ENCODE results near the gene HBEGF. TPM values are rescaled to one million over a fixed set of nuclear protein-coding genes. Genes with fewer than 3 reads are reported as not detected.

HBEGF gene
- total RNA-seq, 1 experiment from 2014 or later: 40.1 TPM

GRCh38 chr5:140312791-140313189 lies 33.6 kb downstream of the HBEGF start:
- in situ Hi-C loops (cut with HindIII; ENCODE audit: low sequenced_read_pairs): no loop called here
- no peak for DNase-seq (ENCODE audit: low spot score)

DNA sequence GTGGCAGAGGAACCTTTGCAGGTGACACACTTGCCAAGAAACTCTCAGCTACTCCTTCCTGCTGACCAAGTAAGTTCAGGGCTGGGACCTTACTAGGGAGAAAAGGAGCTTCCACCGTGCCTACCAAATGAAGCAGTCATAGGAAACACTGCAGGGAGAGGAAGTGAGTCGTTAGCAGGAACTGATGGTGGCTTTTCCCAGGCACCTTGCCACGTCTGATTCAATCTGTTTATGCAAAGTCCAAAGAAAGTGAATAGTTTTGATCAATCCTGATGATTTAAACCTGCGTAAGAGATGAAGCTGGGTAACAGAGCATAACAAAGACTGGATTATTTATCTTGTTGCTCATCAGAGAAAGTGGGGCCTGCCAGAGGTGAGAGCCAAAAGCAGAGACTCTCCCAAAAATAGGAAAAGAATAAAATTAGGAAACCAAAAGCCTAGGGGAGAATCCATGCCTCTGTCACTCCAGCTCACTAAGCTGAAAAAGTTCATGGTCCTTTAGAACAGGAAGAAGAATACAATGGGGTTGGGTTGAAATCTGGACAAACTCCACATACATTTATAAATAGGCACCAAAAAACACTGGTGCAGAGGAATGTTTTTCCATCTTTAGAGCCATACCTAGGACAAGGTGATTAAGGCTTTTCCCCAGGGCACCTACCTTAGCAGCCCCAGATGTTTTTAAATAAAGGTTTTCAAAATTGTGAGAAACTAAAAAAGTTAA lies 34.2 kb downstream of the HBEGF start:
- in situ Hi-C loops (cut with HindIII; ENCODE audit: low sequenced_read_pairs): no loop called here
- DNase-seq (ENCODE audit: low spot score): no peak

GRCh38 chr5:140311011-140311467 lies 35.4 kb downstream of the HBEGF start:
- DNase-seq (ENCODE audit: low spot score): no peak
- in situ Hi-C loops (cut with HindIII; ENCODE audit: low sequenced_read_pairs): no loop called here

DNA sequence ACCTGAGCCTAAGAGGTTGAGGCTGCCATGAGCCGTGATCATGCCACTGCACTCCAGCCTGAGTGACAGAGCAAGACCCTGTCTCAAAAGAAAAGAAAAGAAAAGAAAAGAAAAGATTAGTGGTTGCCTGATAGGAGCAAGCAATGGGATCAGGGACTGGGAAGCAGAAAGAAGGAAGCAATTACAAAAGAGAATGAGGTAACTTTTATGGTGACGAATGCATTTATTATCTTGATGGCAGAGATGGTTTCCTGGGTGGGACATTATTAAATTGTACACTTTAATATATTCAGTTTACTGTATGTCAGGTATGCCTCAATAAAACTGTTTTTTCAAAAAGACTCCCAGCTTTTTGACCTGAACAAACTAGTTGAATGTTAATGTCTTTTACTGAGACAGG lies 36.0 kb downstream of the HBEGF start:
- DNase-seq (ENCODE audit: low spot score): no peak
- in situ Hi-C loops (cut with HindIII; ENCODE audit: low sequenced_read_pairs): no loop called here

GRCh38 chr5:140309706-140310249 lies 36.6 kb downstream of the HBEGF start:
- in situ Hi-C loops (cut with HindIII; ENCODE audit: low sequenced_read_pairs): no loop called here
- DNase-seq (ENCODE audit: low spot score): no peak

DNA sequence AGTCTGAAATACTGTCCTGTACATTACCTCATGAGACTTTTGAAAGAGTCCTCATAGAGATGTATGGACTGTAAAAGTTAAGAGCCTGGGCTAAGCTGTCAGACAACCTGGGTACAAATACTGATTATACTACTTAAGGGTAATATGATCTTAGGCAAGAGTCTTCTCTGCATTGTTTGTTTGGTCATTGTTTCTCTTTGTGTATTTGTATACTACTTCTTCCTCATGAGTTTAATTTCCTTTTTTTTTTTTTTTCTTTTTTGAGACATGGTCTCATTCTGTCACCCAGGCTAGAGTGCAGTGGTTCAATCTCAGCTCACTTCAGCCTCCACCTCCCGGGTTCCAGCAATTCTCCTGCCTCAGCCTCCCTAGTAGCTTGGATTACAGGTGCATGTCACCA lies 40.9 kb downstream of the HBEGF start:
- in situ Hi-C loops (cut with HindIII; ENCODE audit: low sequenced_read_pairs): no loop called here
- no peak for DNase-seq (ENCODE audit: low spot score)

GRCh38 chr5:140303966-140304365 lies 42.4 kb downstream of the HBEGF start:
- DNase-seq (ENCODE audit: low spot score): no peak
- in situ Hi-C loops (cut with HindIII; ENCODE audit: low sequenced_read_pairs): loop anchor here (5.0 kb wide), 1 partner anchor 42 kb away; no protein-coding TSS in a partner anchor

DNA sequence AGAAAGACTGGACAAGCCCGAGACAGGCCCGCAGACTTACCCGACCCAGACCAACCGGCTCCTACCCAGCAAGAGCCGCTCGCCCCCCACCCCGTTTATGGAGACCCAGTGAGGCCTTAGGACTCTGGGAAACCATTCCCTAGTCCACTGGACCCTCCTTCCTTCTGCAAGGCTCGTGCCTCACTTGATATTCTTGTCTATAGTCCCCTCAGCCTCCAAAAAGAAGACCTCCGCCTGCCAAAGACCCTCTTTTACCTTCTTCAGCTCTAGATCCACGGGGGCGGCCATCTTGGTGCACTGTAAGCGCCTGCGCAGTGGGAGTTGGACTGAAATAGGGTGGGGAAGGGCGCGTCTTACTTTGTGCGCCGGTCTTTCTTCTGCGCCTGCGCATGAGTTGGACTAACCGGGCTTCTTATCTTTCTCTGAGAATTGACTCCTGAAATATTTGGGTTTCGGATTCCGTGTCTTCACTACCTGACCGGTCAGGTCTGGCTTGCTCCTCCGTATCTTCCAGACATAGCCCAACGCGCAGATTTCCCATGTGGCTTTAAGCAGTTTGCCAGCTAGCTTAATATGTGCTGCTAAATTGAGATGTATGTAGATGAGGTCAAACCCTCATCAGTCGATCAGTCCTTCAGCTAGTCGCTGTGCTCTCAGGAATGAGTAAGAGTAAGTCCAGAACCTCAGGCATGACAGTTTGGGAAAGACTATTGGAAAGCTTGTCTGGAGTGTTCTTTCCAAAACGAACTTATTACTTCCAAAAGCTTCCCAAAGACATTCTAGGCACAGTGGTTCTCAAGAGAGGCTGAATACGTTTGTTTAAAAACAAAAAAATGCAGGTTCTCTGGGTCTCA lies 43.4 kb downstream of the HBEGF start, which contains the start of gene PFDN1:
TSS of gene PFDN1 (minus strand) at position 316 of the 854 bp plus-strand sequence. CDS start at position 288, 28 bp downstream.
- DNase-seq (ENCODE audit: low spot score): peak; percentile 96
- in situ Hi-C loops (cut with HindIII; ENCODE audit: low sequenced_read_pairs): loop anchor here (5.0 kb wide), 1 partner anchor 41 kb away; no protein-coding TSS in a partner anchor

DNA sequence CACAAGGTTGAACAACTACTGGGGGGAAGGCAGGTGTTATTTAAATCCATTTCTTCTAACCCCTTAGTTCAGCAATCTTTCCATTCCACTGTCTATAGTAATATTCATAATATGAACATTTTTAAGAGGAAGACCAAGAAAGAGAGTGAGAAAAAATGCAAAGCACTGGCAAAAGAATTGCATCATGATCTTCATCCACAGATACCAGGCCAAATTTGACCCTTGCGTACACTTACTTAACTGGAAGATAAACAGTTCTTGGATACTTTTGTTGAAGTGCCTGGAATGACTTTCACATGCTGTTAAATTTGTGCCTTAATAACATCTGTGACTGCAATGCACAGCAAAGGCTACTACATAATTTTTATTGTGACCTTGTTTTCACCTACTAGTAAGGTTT lies 45.3 kb downstream of the HBEGF start:
- in situ Hi-C loops (cut with HindIII; ENCODE audit: low sequenced_read_pairs): loop anchor here (5.0 kb wide), 1 partner anchor 39 kb away; no protein-coding TSS in a partner anchor

DNA sequence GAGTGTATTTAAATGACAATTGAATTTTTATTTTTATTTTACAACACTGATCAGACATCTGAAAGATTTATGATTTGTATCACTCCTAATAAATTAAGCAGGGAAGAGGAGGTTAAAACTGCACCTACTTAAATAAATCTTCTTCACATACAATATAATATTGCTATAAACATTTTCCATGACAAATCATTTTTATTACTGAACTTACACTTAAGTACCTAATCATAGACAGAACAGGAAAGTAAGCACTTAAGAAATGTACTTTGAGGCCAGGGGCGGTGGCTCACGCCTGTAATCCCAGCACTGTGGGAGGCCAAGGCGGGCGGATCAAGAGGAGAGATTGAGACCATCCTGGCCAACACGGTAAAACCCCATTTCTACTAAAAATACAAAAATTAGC lies 47.3 kb downstream of the HBEGF start:
- no peak for DNase-seq (ENCODE audit: low spot score)
- in situ Hi-C loops (cut with HindIII; ENCODE audit: low sequenced_read_pairs): no loop called here

More for the DNA sequence above, 45.3 kb downstream of the HBEGF start:
- no peak for DNase-seq (ENCODE audit: low spot score)

DNA sequence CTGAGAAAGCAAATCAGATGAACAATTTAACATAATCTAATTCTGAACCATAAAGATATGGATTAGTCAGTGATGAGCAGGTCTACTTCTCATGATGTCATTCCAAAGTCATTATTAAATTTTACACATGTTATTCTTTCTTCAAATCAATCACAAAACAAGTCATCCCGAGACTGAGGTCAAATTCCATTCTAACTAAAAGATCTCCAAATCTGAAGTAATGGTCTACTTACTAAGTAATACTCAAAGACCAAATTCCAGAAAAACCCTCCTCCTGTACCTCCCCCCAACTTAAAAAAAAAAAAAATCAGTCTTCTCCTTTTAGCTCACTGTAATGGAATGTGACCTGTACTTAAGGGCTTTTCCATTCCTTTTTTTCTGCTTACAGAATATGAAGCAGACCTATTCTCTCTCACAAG lies 48.2 kb downstream of the HBEGF start:
- in situ Hi-C loops (cut with HindIII; ENCODE audit: low sequenced_read_pairs): no loop called here
- DNase-seq (ENCODE audit: low spot score): peak; percentile 37

- DNase-seq (ENCODE audit: low spot score): no peak
- in situ Hi-C loops (cut with HindIII; ENCODE audit: low sequenced_read_pairs): no loop called here
Observed at GRCh38 chr5:140297283-140297682, 49.1 kb downstream of the HBEGF start.

GRCh38 chr5:140296289-140296688 lies 50.1 kb downstream of the HBEGF start:
- no peak for DNase-seq (ENCODE audit: low spot score)
- in situ Hi-C loops (cut with HindIII; ENCODE audit: low sequenced_read_pairs): no loop called here

DNA sequence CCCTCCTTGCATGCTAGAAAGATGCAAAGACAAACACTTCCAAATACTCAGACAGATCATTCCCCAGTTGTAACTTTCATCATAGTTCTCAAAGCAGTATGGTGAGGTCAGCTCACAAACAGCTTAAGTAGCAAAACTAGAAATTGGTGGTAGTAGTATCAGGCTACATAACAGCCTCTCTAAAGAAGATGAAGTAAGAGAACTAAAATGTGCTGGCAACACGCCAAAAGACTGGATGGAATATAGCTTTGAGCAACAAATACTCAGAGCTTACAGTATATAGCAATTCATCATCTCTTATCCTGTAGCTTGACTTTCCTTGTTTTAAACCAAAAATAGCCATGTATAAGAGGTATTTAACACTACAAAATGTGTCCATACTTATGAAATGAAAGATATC lies 51.0 kb downstream of the HBEGF start:
- DNase-seq (ENCODE audit: low spot score): peak; percentile 34
- in situ Hi-C loops (cut with HindIII; ENCODE audit: low sequenced_read_pairs): no loop called here

GRCh38 chr5:140294753-140295152 lies 51.6 kb downstream of the HBEGF start:
- DNase-seq (ENCODE audit: low spot score): no peak
- in situ Hi-C loops (cut with HindIII; ENCODE audit: low sequenced_read_pairs): no loop called here

DNA sequence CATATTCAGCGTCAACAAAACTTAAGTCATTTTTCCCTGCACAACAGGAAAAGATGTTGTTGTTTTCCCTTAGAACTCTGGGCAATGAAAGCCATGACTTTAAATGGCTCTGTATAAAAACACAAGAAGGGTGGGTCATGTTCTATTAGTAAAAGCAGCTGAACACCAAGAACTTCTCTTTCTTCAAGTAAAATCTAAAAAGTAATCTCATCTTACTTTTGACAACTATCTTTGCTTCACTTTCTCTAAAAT lies 52.6 kb downstream of the HBEGF start:
- in situ Hi-C loops (cut with HindIII; ENCODE audit: low sequenced_read_pairs): no loop called here
- no peak for DNase-seq (ENCODE audit: low spot score)

DNA sequence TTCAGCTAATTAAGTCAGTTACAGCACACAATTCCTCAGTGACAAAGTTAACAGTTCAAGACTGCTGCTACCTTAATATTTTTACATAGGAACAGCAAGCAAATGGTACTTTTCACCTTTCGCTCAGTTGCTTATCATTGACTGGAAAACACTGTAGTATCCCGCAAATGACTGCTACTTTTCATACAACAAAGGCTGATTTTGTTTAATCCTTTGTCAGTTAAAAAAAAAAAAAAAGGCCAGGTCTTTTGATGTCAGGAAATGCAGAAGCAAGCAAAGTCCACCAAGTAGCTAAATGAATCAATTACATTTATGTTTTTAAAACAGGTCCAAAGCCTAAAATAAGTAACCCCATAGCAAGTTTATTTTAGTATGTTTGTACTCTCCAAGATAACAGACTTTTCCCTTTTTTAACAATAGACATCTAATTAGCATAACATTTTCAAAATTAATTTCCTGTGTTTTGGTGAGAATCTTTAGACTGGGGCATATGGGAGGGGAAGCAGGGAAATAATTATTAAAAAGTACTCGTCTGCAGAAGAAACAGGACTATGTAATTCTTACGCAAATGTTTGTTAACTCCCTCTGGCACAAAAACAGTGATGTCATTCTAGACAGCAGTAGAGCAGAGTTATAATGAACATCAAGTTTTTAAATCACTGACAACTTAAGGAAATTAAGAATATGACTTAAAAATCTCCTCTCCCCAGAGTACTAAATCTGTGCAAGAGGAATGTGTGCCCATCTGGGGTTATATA lies 53.1 kb downstream of the HBEGF start:
- DNase-seq (ENCODE audit: low spot score): no peak

GRCh38 chr5:140292212-140293036 lies 54.0 kb downstream of the HBEGF start:
- no peak for DNase-seq (ENCODE audit: low spot score)
- in situ Hi-C loops (cut with HindIII; ENCODE audit: low sequenced_read_pairs): no loop called here

More for the DNA sequence above, 53.1 kb downstream of the HBEGF start:
- in situ Hi-C loops (cut with HindIII; ENCODE audit: low sequenced_read_pairs): no loop called here
